Astrocyte of the spinal cord (primary cell): ENCODE results near the gene REELD1.

ENCODE experiments used
- DNase-seq: peaks from one replicate; pipeline ENCODE4 v3.0.0; 2011; ENCODE audit warnings: low read depth, low spot score
- H3K4me3 ChIP-seq: 2 replicates; pipeline ENCODE4 v1.5.1; 2011; ENCODE audit warnings: low read depth, mild to moderate bottlenecking, low read length, moderate library complexity
- CTCF ChIP-seq: IDR thresholded peaks from 2 replicates; pipeline ENCODE4 v1.5.1; 2012; ENCODE audit warnings: low read depth, mild to moderate bottlenecking, low read length, inconsistent platforms
- in situ Hi-C: cut with HindIII; loops from 2 replicates; pipeline ENCODE4 v1.10.0; 2017; ENCODE audit warnings: low sequenced_read_pairs

The REELD1 gene

GRCh38 chr4:146191766-146192458 lies 22.4 kb upstream of the REELD1 start:
- DNase-seq = no peak
- in situ Hi-C loops = no loop called here
- TF ChIP-seq CTCF = no peak
- no peak overlapping the region for H3K4me3 ChIP-seq

DNA sequence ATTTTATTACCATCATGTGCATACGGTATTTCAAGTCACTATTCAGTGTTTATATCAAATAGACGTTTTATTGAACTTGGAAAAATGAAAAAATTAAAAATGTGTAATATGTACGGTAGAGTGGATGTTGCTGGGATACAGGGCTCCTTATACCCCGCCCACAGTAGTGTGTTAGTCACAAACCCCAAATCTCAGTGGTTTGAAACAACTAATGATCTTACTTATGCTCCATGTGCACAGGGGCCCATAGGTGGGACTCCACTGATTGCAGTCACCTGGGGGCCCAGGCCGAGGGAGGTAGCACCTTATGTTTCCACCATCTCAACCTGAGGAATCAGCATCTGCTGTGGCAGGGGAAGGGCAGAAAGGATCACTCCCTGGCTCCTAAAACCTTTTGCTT lies 20.7 kb upstream of the REELD1 start:
- in situ Hi-C loops = no loop called here
- DNase-seq = no peak
- no peak overlapping the region for H3K4me3 ChIP-seq
- TF ChIP-seq CTCF = no peak

DNA sequence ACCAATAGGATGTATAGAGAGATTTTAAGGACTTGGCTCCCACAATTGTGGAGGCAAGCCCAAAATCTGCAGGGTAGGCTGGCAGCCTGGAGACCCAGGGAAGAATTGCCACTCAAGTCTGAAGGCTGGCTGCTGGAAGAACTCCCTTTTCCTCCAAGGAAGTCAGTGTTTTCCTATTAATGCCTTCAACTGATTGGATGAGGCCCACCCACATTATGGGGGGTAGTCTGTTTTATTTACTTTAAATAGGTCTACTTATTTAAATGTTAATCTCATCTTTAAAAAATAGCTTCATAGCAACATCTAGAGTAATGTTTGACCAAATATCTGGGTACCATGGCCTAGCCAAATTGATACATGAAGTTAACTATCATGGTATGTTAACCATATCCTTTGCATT lies 20.1 kb upstream of the REELD1 start:
- in situ Hi-C loops = no loop called here
- no peak overlapping the region for H3K4me3 ChIP-seq
- no peak for DNase-seq
- no peak for TF ChIP-seq CTCF

GRCh38 chr4:146202665-146203064 lies 11.7 kb upstream of the REELD1 start:
- H3K4me3 ChIP-seq = no peak overlapping the region
- TF ChIP-seq CTCF = no peak
- in situ Hi-C loops = no loop called here

GRCh38 chr4:146207410-146207809 lies 6.9 kb upstream of the REELD1 start:
- TF ChIP-seq CTCF = no peak
- in situ Hi-C loops = no loop called here
- H3K4me3 ChIP-seq = no peak overlapping the region
- DNase-seq = no peak

More at GRCh38 chr4:146202665-146203064, 11.7 kb upstream of the REELD1 start:
- no peak for DNase-seq

DNA sequence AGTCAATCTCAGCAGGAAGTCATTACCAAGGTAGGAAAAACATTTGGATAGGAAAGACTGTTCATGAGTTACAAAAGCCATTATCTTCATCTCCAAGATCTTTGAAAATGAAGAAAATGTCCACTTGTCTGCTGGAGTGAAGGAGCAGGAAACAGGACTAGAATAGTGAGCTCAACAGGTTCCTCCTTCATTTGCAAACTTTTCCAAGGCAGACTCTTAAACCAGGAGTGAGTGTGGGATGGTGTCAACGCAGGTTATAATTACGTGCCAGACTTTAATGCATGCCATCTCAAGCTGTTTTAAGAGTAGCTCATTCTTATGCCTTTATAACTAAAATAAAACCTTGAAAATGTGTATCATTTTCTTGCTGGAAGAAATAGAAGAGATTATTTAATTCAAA lies 3.4 kb upstream of the REELD1 start:
- no peak for DNase-seq
- TF ChIP-seq CTCF = no peak
- in situ Hi-C loops = no loop called here
- no peak overlapping the region for H3K4me3 ChIP-seq
